WERI-Rb-1 (cell line): ENCODE measurements around the gene DYNLRB1.

ENCODE experiments used
- DNase-seq: peaks from one replicate; pipeline ENCODE4 v3.0.0-alpha.2; 2020
- H3K27ac ChIP-seq: fragments of 250-450 bp; sonication (Bioruptor Pico); 2 replicates; pipeline ENCODE4 v1.5.1; 2020; ENCODE audit warnings: mild to moderate bottlenecking, moderate library complexity
- H3K27me3 ChIP-seq: fragments of 250-450 bp; sonication (Bioruptor Pico); 2 replicates; pipeline ENCODE4 v1.5.1; 2021; ENCODE audit warnings: mild to moderate bottlenecking, low read depth, moderate library complexity; ENCODE audit not compliant: insufficient read depth, severe bottlenecking
- H3K36me3 ChIP-seq: fragments of 250-450 bp; sonication (Bioruptor Pico); 2 replicates; pipeline ENCODE4 v1.5.1; 2020; ENCODE audit warnings: mild to moderate bottlenecking, moderate library complexity
- H3K4me3 ChIP-seq: 2 replicates; pipeline ENCODE4 v1.5.1; 2011; ENCODE audit warnings: low read depth, mild to moderate bottlenecking, control low read depth, low read length
- H3K9me3 ChIP-seq: fragments of 250-450 bp; sonication (Bioruptor Pico); 2 replicates; pipeline ENCODE4 v1.5.1; 2021; ENCODE audit warnings: mild to moderate bottlenecking, moderate library complexity; ENCODE audit not compliant: severe bottlenecking
- TF ChIP-seq, protein P1 (sequence below): IDR thresholded peaks from 2 replicates; pipeline ENCODE4 v1.5.1; 2011; ENCODE audit warnings: low read depth, mild to moderate bottlenecking, control low read depth, inconsistent platforms, low read length

The DYNLRB1 gene

DNA sequence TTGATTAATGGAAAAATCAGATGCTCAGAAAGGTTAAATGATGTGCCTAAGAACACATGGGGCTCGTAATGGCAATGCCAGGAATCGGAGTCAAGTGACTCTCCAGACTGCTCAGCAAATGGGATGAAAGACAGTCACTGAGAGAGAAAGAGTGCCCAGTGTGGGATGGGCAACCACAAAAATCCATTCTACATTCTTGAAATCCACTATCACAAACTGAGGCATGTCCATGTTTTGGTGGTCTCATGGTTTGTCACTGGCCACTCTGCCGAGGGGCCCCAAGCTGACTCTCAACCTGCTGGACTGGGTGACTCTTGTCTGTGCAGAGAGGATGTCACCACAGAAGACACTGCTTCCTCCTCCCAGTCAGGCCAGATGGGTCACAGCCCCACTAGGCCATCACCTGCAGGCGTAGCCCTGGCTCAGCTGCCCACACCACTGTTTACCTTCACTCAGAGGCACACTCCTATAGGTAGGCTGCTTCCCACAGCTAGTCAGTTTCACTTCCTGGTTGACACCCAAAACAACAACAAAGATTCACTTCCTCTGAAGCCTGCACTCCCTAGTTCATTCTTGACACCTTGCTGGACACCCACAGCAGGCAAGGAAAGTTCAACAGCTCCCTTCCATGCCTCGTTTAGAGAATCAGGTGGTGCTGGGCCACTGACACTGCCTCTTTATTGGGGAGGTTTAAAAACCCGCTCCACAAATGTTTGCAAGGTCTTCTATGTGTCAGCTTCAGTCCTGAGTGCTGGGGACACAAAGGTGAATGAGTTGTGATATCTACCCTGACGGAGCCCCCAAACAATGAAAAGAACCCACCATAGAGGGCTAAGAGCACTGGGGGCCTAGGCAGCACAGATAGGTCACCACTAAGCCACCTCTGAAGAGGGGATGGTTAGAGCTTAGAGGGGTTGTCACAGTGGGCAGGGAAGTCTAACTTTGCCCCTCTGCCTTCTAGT is 64.0 kb downstream of the DYNLRB1 start:
- no peaks in the 10 kb centered on the region for H3K9me3 ChIP-seq
- no peak overlapping the region for H3K27ac ChIP-seq
- H3K4me3 ChIP-seq: no peak overlapping the region
- no peaks in the 10 kb centered on the region for H3K27me3 ChIP-seq
- no peak for DNase-seq
- H3K36me3 ChIP-seq: peaks cover 5% of the 10 kb centered on the region
- TF ChIP-seq, protein P1, sequence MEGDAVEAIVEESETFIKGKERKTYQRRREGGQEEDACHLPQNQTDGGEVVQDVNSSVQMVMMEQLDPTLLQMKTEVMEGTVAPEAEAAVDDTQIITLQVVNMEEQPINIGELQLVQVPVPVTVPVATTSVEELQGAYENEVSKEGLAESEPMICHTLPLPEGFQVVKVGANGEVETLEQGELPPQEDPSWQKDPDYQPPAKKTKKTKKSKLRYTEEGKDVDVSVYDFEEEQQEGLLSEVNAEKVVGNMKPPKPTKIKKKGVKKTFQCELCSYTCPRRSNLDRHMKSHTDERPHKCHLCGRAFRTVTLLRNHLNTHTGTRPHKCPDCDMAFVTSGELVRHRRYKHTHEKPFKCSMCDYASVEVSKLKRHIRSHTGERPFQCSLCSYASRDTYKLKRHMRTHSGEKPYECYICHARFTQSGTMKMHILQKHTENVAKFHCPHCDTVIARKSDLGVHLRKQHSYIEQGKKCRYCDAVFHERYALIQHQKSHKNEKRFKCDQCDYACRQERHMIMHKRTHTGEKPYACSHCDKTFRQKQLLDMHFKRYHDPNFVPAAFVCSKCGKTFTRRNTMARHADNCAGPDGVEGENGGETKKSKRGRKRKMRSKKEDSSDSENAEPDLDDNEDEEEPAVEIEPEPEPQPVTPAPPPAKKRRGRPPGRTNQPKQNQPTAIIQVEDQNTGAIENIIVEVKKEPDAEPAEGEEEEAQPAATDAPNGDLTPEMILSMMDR: no peak

DNA sequence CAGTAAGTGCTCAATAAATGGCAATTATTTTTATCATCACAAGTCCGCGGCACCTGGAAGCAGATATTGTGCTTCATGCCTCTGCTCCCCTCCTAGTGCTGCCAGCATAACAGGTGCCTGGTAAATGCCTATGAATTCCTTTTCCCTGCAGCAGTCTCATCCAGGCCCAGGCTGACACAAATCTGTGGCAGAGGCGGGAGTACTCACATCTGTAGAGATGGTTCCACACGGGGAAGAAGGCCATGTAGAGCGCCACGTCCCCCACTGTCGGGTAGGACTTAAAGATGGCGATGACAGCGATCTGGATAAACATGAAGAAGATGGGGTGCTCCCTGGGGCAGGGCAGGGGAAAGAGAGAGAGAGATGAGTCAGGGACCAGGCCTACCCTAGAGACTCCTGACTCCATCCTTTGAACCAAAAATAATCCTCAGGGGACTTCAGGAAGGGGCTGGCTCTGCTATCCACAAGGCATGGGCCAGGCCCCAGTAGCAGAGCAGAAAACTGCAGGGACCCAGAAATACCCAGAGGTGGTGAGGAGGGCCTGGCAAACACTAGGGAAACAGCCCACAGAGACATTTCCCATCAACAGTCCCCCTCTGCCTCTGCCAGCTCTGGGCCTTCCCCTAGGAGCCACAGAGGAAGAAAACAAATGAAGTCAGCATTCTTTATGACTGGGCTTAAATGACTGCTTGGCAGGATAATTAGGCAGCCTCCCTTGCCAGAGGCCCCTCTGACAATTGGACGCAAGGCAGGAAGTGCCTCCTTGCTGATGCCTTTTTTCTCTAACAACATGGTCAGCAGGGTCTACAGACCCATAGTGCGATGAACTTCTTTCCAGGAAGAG is 65.3 kb downstream of the DYNLRB1 start:
- DNase-seq: no peak
- Histone ChIP-seq H3K27ac (no peak overlapping the region), H3K27me3 (no peaks in the 10 kb centered on the region), H3K36me3 (peaks cover 6% of the 10 kb centered on the region), H3K9me3 (no peaks in the 10 kb centered on the region), H3K4me3 (no peak overlapping the region)
- TF ChIP-seq, protein P1: no peak

DNA sequence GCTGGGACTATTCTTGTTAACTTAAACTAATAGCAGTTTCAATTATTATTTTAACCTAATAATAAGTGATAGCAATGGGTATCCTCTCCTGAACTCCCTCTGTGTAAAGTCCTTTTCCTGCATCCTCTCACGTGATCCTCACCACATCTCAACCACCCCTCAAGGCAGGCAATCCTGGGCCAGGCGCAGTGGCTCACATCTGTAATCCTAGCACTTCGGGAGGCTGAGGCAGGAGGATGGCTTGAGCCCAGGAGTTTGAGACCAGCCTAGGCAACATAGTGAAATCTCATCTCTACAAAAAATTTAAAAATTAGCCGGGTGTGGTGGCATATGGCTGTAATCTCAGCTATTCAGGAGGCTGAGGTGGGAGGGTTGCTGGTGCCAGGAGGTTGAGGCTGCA is 66.0 kb downstream of the DYNLRB1 start:
- Histone ChIP-seq H3K4me3 (no peak overlapping the region), H3K27me3 (no peaks in the 10 kb centered on the region), H3K27ac (no peak overlapping the region), H3K9me3 (no peaks in the 10 kb centered on the region), H3K36me3 (peaks cover 8% of the 10 kb centered on the region)
- DNase-seq: no peak
- TF ChIP-seq, protein P1: no peak

DNA sequence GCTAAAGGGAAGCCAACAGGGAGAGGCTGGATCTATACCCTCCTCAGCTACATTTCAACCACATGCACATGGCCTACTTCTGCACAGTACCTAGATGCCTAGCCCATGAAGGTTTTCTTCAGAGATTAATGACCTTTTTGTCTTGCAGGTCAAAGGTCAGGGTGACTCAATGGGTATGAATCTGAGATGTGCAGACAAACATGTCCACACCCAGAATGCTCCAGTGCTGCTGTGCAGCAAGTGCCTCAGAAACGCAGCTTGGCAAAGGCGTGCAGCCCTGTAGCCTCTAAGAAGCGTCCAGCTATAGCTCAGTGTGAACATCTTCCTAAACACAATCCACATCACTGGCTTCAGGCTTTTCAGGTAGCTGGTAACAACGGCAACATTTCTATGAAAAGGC is 66.7 kb downstream of the DYNLRB1 start:
- H3K4me3 ChIP-seq: no peak overlapping the region
- no peaks in the 10 kb centered on the region for H3K27me3 ChIP-seq
- TF ChIP-seq, protein P1: no peak
- H3K27ac ChIP-seq: no peak overlapping the region
- DNase-seq: no peak
- H3K9me3 ChIP-seq: no peaks in the 10 kb centered on the region
- H3K36me3 ChIP-seq: peaks cover 12% of the 10 kb centered on the region

DNA sequence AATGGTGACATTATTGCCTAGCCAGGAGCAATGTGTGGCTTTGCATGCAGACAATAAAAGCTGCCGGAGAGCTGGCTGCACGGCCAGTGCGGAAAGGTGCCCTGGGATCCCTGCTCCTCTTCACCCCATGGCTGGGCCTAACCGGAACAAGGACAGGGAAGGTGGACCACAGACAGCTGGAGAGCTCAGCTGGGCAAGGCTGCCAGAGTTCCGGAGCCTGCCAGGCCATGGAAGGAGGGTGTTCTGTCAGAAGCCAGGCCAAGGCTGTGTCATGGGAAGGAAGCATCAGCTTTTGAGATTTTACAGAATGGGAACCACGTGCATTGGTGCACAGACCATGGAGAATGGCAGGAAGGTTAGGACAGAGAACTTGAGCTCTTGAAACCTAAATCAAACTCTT is 67.3 kb downstream of the DYNLRB1 start:
- H3K36me3 ChIP-seq: peaks cover 12% of the 10 kb centered on the region

More for the DNA sequence above, 67.3 kb downstream of the DYNLRB1 start:
- Histone ChIP-seq H3K4me3 (no peak overlapping the region), H3K9me3 (no peaks in the 10 kb centered on the region), H3K27ac (no peak overlapping the region), H3K27me3 (no peaks in the 10 kb centered on the region)
- TF ChIP-seq, protein P1: no peak
- DNase-seq: no peak
